Right renal cortex interstitium (tissue), 3 donors: ENCODE data around the gene NLRX1. TPM values are rescaled to one million over a fixed set of nuclear protein-coding genes. Genes with fewer than 3 reads are reported as not detected.
"Not testable (repeated sequence)": the region's sequence is repeated elsewhere in the genome, so short reads cannot be mapped to it uniquely, and the experiment has no call there.

ENCODE experiments used
- DNase-seq, 3 donors: peaks; one replicate each; pipeline ENCODE4 v3.0.0-alpha.2; 2013; ENCODE audit warnings: low read depth in 3 of 3, low spot score in 2 of 3
- polyA plus RNA-seq, 3 donors: library from polyadenylated mRNA; unstranded; fragments of 120-200 nt; gene quantifications; one replicate each; pipeline ENCODE4 v1.2.1, GENCODE V29; 2013; ENCODE audit not compliant: insufficient read length in 3 of 3

The NLRX1 gene
- polyA plus RNA-seq, 3 donors, result 9.7 to 11.3 (median 10.3) TPM

GRCh38 chr11:119181677-119182412 is 13.3 kb downstream of the NLRX1 start:
- DNase-seq, result no peak

- DNase-seq, result not testable (repeated sequence)
Observed at GRCh38 chr11:119184399-119184798, 15.9 kb downstream of the NLRX1 start.

DNA sequence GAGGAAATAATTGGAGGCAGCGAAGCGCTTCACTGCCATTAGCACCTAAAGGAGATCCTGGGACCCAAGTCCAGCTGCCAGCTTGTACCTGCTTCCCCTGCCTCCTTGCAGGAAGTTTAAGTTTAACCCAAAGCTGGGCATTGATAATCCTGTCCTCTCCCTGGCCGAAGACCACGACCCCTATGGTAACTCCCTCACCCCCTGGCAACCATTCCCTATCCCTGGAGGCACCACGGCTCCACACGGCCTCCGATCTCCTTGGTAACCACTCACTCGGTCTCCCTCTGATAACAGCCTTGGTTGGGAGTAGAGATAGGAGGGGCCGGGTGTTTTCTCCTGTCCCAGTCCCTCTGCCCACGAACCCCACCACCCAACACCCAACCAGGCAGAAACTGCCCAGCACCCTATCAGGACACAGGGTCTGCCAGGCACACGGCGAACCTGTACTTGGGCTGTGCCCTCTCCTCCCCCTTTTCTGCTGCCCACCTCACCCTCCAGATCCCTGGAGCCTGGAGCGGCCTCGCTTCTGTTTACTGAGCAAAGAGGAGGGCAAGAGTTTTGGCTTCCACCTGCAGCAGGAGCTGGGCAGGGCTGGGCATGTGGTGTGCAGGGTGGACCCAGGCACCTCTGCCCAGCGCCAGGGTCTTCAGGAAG is 17.6 kb downstream of the NLRX1 start:
- no peak for DNase-seq

- DNase-seq, result no peak
Observed at GRCh38 chr11:119187123-119187892, 18.8 kb downstream of the NLRX1 start.

DNA sequence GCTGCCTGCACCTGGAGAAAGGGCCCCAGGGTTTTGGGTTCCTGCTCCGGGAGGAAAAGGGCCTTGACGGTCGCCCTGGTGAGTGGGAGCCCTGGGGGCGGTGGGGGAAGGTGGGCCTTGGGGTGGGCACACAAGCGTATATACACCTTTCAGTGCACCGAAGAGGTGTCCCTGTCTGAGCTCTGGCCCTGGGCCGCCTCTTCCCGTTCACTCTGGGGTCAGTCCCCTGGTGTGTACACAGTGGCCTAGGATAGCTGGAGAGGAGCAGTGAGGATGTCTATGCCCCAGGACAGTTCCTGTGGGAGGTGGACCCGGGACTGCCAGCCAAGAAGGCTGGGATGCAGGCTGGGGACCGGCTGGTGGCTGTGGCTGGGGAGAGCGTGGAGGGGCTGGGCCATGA is 19.5 kb downstream of the NLRX1 start:
- DNase-seq, result no peak

GRCh38 chr11:119188887-119189286 is 20.4 kb downstream of the NLRX1 start:
- no peak for DNase-seq

- DNase-seq, result no peak
Observed at GRCh38 chr11:119189393-119189792, 20.9 kb downstream of the NLRX1 start.

- DNase-seq, result no peak
Observed at GRCh38 chr11:119190531-119190930, 22.0 kb downstream of the NLRX1 start.

- DNase-seq, result not testable (repeated sequence)
Observed at GRCh38 chr11:119191265-119191664, 22.7 kb downstream of the NLRX1 start.

DNA sequence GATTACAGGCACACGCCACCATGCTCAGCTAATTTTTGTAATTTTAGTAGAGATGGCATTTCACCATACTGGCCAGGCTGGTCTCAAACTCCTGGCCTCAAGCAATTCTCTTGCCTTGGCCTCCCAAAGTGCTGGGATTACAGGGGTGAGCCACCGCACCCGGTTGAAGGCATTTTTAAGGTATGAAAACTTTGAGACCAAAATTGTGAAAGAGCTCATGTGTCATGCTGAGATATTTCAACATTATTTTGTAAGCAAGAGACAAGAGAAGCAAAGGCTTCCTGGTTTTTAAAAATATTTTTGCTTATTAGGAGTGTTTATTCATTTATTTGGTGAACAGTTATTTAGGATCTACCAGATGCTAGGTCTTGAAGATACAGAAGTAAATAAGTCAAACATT is 23.6 kb downstream of the NLRX1 start:
- no peak for DNase-seq

- DNase-seq, result no peak
Observed at GRCh38 chr11:119193001-119193400, 24.5 kb downstream of the NLRX1 start.

DNA sequence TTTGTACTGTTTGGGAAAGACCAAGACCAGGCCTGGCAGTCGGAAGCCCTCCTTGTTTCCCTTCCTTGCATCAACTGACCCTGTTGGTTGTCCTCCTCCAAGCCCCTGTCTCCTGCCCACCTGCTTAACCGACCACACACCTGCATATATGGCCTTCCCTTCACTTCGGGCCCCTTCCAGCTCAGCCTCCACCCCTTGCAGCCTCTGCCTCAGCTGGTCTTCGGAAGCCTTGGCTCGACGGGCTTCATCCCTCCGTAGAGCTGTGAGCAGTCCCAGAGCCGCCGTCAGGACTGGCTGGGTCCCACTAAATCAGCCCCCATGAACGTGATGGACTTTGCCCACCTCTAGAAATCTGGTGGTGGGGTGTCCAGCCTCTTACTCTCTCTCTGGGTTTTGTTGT is 25.1 kb downstream of the NLRX1 start:
- DNase-seq, result no peak

DNA sequence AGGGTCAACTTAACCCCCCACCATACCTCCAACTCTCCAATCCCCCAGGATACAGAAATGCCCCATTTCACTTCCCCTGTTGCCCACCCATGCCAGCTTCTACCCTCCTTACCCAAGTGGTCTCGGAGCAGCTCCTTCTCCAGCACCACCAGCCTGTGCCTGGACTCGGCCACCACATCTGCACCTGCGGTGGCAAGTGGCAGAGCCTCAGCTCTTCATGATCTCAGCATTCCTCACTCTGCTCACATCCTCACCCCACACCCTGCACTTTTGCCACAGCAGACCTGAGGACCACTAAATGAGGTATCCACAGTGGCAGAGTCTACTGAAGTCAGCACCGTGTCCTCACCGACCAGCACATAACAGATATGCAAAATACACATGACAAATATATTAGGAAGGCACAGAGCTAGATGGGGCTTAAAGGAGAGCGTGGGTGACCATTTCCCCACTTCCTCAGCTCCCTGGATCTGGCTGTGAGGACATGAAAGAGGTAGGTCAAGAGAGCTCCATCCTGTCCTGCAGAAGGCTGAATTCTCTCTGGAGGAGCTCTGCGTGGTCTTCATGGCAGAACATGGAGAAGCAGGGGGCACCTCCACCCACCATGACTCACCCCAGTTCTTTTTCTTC is 26.4 kb downstream of the NLRX1 start:
- DNase-seq, result no peak

GRCh38 chr11:119195680-119196079 is 27.2 kb downstream of the NLRX1 start:
- DNase-seq, result no peak

GRCh38 chr11:119196833-119197483 is 28.4 kb downstream of the NLRX1 start:
- DNase-seq, result peak; percentile 70 to 78 (median 74)

- DNase-seq, result no peak
Observed at GRCh38 chr11:119198925-119199324, 30.4 kb downstream of the NLRX1 start.

GRCh38 chr11:119201236-119201635 is 32.7 kb downstream of the NLRX1 start:
- not testable (repeated sequence) for DNase-seq

DNA sequence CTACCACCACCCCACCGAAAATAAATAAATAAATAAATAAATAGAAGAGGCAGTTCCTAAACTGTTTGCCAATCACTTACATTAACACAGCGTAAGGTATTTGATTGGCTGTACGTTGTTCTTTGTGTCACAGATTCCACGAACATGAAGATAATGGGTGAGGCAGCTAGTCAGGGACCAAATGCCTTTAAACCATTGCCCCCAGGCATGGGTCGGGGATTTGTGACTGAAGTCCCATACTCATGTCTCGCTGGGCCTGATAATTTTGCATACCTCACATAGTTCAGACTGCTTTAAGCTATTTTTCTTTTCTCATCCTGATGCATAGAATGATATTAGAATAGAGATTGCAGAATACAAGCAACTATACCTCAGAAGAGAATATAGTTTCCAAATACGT is 34.0 kb downstream of the NLRX1 start:
- no peak for DNase-seq

DNA sequence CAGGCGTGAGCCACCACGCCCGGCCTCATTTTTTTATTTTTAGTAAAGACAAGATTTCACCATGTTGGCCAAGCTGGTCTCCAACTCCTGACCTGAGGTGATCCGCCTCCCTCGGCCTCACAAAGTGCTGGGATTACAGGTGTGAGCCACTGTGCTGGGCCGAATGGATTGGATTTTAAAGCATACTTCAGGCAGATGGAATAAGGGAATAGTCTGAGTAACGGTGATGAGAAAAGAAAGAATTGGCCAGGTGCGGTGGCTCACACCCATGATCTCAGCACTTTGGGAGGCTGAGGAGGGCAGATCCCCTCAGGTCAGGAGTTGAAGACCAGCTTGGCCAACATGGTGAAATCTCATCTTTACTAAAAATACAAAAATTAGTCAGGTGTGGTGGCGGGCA is 35.5 kb downstream of the NLRX1 start:
- DNase-seq, result no peak

- no peak for DNase-seq
Observed at GRCh38 chr11:119205080-119205479, 36.6 kb downstream of the NLRX1 start.
